Activated CD8-positive, alpha-beta memory T cell treated with anti-CD3 and anti-CD28 coated beads, Interleukin-2, amount 10 ng/mL, durations not matched to agents 7 days and 5 days (primary cell): ENCODE results near the gene RRP9. TPM values are rescaled to one million over a fixed set of nuclear protein-coding genes. Genes with fewer than 3 reads are reported as not detected.
"Not testable (repeated sequence)": the region's sequence is repeated elsewhere in the genome, so short reads cannot be mapped to it uniquely, and the experiment has no call there.

Source experiments
- ATAC-seq: fragments of 150-1000 bp; cut with Tn5 transposase; one replicate; pipeline ENCODE4 v1.10.0; 2021; ENCODE audit warnings: moderate library complexity
- CTCF ChIA-PET: fragments of 350-600 bp; sonication (Branson Sonifier 250); formaldehyde crosslinking; loops from one replicate; lab custom pipeline; 2021; ENCODE audit warnings: antibody characterized with exemption; lab: Charles Lee
- DNase-seq: peaks from one replicate; pipeline ENCODE4 v3.0.0-alpha.2; 2020
- H3K27ac Mint-ChIP-seq: one replicate; pipeline ENCODE4 v1.8.0; 2021; ENCODE audit warnings: mild to moderate bottlenecking, mixed read lengths
- H3K27me3 Mint-ChIP-seq: one replicate; pipeline ENCODE4 v1.8.0; 2021; ENCODE audit warnings: mixed read lengths
- H3K36me3 Mint-ChIP-seq: one replicate; pipeline ENCODE4 v1.8.0; 2021; ENCODE audit warnings: mild to moderate bottlenecking, mixed read lengths
- H3K4me1 Mint-ChIP-seq: one replicate; pipeline ENCODE4 v1.8.0; 2021; ENCODE audit warnings: mixed read lengths
- H3K4me3 Mint-ChIP-seq: one replicate; pipeline ENCODE4 v1.8.0; 2021; ENCODE audit warnings: mild to moderate bottlenecking, moderate library complexity, mixed read lengths
- H3K9me3 Mint-ChIP-seq: one replicate; pipeline ENCODE4 v1.8.0; 2022; ENCODE audit warnings: low read depth, mixed read lengths
- total RNA-seq, 2 experiments: library from RNA; stranded (reverse); gene quantifications; one replicate each; pipeline ENCODE4 v1.2.3, GENCODE V29; 2021

Gene RRP9
- total RNA-seq, 2 experiments from 2014 or later = 25.4 to 38.0 TPM

GRCh38 chr3:51928438-51928837 is 13.3 kb downstream of the RRP9 start:
- CTCF ChIA-PET = no interaction called here
- ATAC-seq (no peak), DNase-seq (no peak)
- H3K4me3 Mint-ChIP-seq = no peak overlapping the region
- H3K27ac Mint-ChIP-seq = no peak overlapping the region
- H3K9me3 Mint-ChIP-seq = no peaks in the 10 kb centered on the region
- peaks cover 2% of the 10 kb centered on the region for H3K27me3 Mint-ChIP-seq
- H3K36me3 Mint-ChIP-seq = peaks cover 8% of the 10 kb centered on the region
- H3K4me1 Mint-ChIP-seq = no peaks in the 10 kb centered on the region

- no peak overlapping the region for H3K27ac Mint-ChIP-seq
- ATAC-seq (no peak), DNase-seq (no peak)
- no peaks in the 10 kb centered on the region for H3K9me3 Mint-ChIP-seq
- H3K4me1 Mint-ChIP-seq = no peaks in the 10 kb centered on the region
- peaks cover 2% of the 10 kb centered on the region for H3K27me3 Mint-ChIP-seq
- CTCF ChIA-PET = interaction anchor here (0.6 kb wide), 1 partner anchor 432 kb away, joined by 3 read pairs; no protein-coding TSS in a partner anchor
- no peak overlapping the region for H3K4me3 Mint-ChIP-seq
- H3K36me3 Mint-ChIP-seq = peaks cover 8% of the 10 kb centered on the region
Observed at GRCh38 chr3:51927061-51927977, 14.4 kb downstream of the RRP9 start.

- no peak overlapping the region for H3K4me3 Mint-ChIP-seq
- ATAC-seq = no peak
- H3K36me3 Mint-ChIP-seq = no peaks in the 10 kb centered on the region
- H3K27ac Mint-ChIP-seq = no peak overlapping the region
- CTCF ChIA-PET = no interaction called here
- H3K4me1 Mint-ChIP-seq = no peaks in the 10 kb centered on the region
- H3K27me3 Mint-ChIP-seq = peaks cover 20% of the 10 kb centered on the region
- no peaks in the 10 kb centered on the region for H3K9me3 Mint-ChIP-seq
- DNase-seq = peak; percentile 12
Observed at GRCh38 chr3:51921081-51921578, 20.6 kb downstream of the RRP9 start.

GRCh38 chr3:51916418-51916817 is 25.3 kb downstream of the RRP9 start:
- Mint-ChIP-seq H3K36me3 (no peaks in the 10 kb centered on the region), H3K4me3 (no peak overlapping the region), H3K9me3 (no peaks in the 10 kb centered on the region), H3K4me1 (no peaks in the 10 kb centered on the region), H3K27ac (no peak overlapping the region), H3K27me3 (peaks cover 18% of the 10 kb centered on the region)
- ATAC-seq (no peak), DNase-seq (no peak)
- CTCF ChIA-PET = no interaction called here

- H3K27ac Mint-ChIP-seq = no peak overlapping the region
- no peak overlapping the region for H3K4me3 Mint-ChIP-seq
- ATAC-seq (no peak), DNase-seq (no peak)
- H3K36me3 Mint-ChIP-seq = peaks cover 7% of the 10 kb centered on the region
- CTCF ChIA-PET = no interaction called here
- peaks cover 19% of the 10 kb centered on the region for H3K27me3 Mint-ChIP-seq
- peaks cover 13% of the 10 kb centered on the region for H3K9me3 Mint-ChIP-seq
- H3K4me1 Mint-ChIP-seq = no peaks in the 10 kb centered on the region
Observed at GRCh38 chr3:51908026-51908425, 33.7 kb downstream of the RRP9 start.

GRCh38 chr3:51904034-51904823 is 37.5 kb downstream of the RRP9 start:
- no peak overlapping the region for H3K4me3 Mint-ChIP-seq
- CTCF ChIA-PET = no interaction called here
- H3K9me3 Mint-ChIP-seq = peaks cover 12% of the 10 kb centered on the region
- no peak for ATAC-seq
- H3K36me3 Mint-ChIP-seq = peaks cover 7% of the 10 kb centered on the region
- DNase-seq = no peak
- no peak overlapping the region for H3K27ac Mint-ChIP-seq
- H3K27me3 Mint-ChIP-seq = peaks cover 39% of the 10 kb centered on the region
- H3K4me1 Mint-ChIP-seq = peaks cover 6% of the 10 kb centered on the region

GRCh38 chr3:51902361-51902760 is 39.3 kb downstream of the RRP9 start:
- CTCF ChIA-PET, H3K36me3 Mint-ChIP-seq, ATAC-seq, H3K9me3 Mint-ChIP-seq, H3K4me1 Mint-ChIP-seq, H3K4me3 Mint-ChIP-seq, H3K27ac Mint-ChIP-seq: not testable (repeated sequence)
- H3K27me3 Mint-ChIP-seq = peaks cover 41% of the 10 kb centered on the region
- peak; percentile 59 for DNase-seq

GRCh38 chr3:51900043-51900442 is 41.7 kb downstream of the RRP9 start:
- CTCF ChIA-PET = interaction anchor here (0.6 kb wide), 1 partner anchor 13 kb away, joined by 3 read pairs; no protein-coding TSS in a partner anchor
- not testable (repeated sequence) for H3K4me3 Mint-ChIP-seq, ATAC-seq, H3K9me3 Mint-ChIP-seq, H3K27ac Mint-ChIP-seq, H3K36me3 Mint-ChIP-seq, H3K4me1 Mint-ChIP-seq
- DNase-seq = peak; percentile 35
- H3K27me3 Mint-ChIP-seq = peaks cover 46% of the 10 kb centered on the region

GRCh38 chr3:51897391-51897790 is 44.3 kb downstream of the RRP9 start:
- ATAC-seq (no peak), DNase-seq (no peak)
- Mint-ChIP-seq H3K27me3 (peaks cover 43% of the 10 kb centered on the region), H3K4me3 (no peak overlapping the region), H3K4me1 (peaks cover 6% of the 10 kb centered on the region), H3K9me3 (no peaks in the 10 kb centered on the region), H3K36me3 (no peaks in the 10 kb centered on the region), H3K27ac (no peak overlapping the region)
- CTCF ChIA-PET = no interaction called here

GRCh38 chr3:51896607-51897305 is 44.9 kb downstream of the RRP9 start:
- ATAC-seq (no peak), DNase-seq (no peak)
- no peaks in the 10 kb centered on the region for H3K9me3 Mint-ChIP-seq
- peaks cover 8% of the 10 kb centered on the region for H3K4me1 Mint-ChIP-seq
- H3K27me3 Mint-ChIP-seq = peaks cover 41% of the 10 kb centered on the region
- no peaks in the 10 kb centered on the region for H3K36me3 Mint-ChIP-seq
- CTCF ChIA-PET = no interaction called here
- H3K27ac Mint-ChIP-seq = no peak overlapping the region
- no peak overlapping the region for H3K4me3 Mint-ChIP-seq

- ATAC-seq (no peak), DNase-seq (no peak)
- H3K4me1 Mint-ChIP-seq = peaks cover 26% of the 10 kb centered on the region
- H3K4me3 Mint-ChIP-seq = no peak overlapping the region
- no peaks in the 10 kb centered on the region for H3K9me3 Mint-ChIP-seq
- no peak overlapping the region for H3K27ac Mint-ChIP-seq
- CTCF ChIA-PET = no interaction called here
- H3K27me3 Mint-ChIP-seq = peaks cover 32% of the 10 kb centered on the region
- H3K36me3 Mint-ChIP-seq = no peaks in the 10 kb centered on the region
Observed at GRCh38 chr3:51894939-51895338, 46.8 kb downstream of the RRP9 start.

- CTCF ChIA-PET = no interaction called here
- no peak overlapping the region for H3K27ac Mint-ChIP-seq
- H3K4me3 Mint-ChIP-seq = no peak overlapping the region
- no peak for ATAC-seq
- DNase-seq = no peak
- no peaks in the 10 kb centered on the region for H3K9me3 Mint-ChIP-seq
- H3K36me3 Mint-ChIP-seq = no peaks in the 10 kb centered on the region
- peaks cover 28% of the 10 kb centered on the region for H3K4me1 Mint-ChIP-seq
- H3K27me3 Mint-ChIP-seq = peaks cover 34% of the 10 kb centered on the region
Observed at GRCh38 chr3:51894391-51894790, 47.3 kb downstream of the RRP9 start.
